Heart right ventricle (tissue), 16 donors: ENCODE measurements around the gene FAM222B. TPM values are rescaled to one million over a fixed set of nuclear protein-coding genes. Genes with fewer than 3 reads are reported as not detected.

ENCODE experiments used
- ATAC-seq, 8 donors: fragments of 200-7000 bp; cut with Tn5 transposase; one replicate each; pipeline ENCODE4 v1.9.1; 2020; ENCODE audit warnings: mild to moderate bottlenecking in 8 of 8, moderate library complexity in 8 of 8, moderate number of reproducible peaks in 1 of 8
- DNase-seq, 2 donors: peaks; one replicate each; pipeline ENCODE4 v3.0.0-alpha.2; 2020
- H3K27ac ChIP-seq, 10 donors: fragments of 200-600 bp; sonication (generic) in 2 of 10; one replicate each; pipeline versions ENCODE4 v1.5.0 to v1.8.0; 2020 to 2022; ENCODE audit warnings: mild to moderate bottlenecking in 3 of 10
- H3K27me3 ChIP-seq, 7 donors: fragments of 200-600 bp; one replicate each; pipeline ENCODE4 v1.8.0; 2021 to 2022; ENCODE audit warnings: mild to moderate bottlenecking in 2 of 7
- H3K36me3 ChIP-seq, 9 donors: fragments of 200-600 bp; sonication (generic) in 1 of 9; one replicate each; pipeline versions ENCODE4 v1.5.0 to v1.8.0; 2020 to 2022; ENCODE audit warnings: mild to moderate bottlenecking in 2 of 9
- H3K4me1 ChIP-seq, 9 donors: fragments of 200-600 bp; sonication (generic) in 1 of 9; one replicate each; pipeline versions ENCODE4 v1.5.0 to v1.8.0; 2020 to 2022; ENCODE audit warnings: mild to moderate bottlenecking in 4 of 9
- H3K4me3 ChIP-seq, 10 donors: fragments of 200-600 bp; sonication (generic) in 2 of 10; one replicate each; pipeline versions ENCODE4 v1.5.0 to v1.8.0; 2020 to 2022; ENCODE audit warnings: mild to moderate bottlenecking in 7 of 10, moderate library complexity in 2 of 10
- H3K9me3 ChIP-seq, 11 donors: fragments of 200-600 bp in 10 of 11; sonication (generic) in 2 of 11; one replicate each; pipeline versions ENCODE4 v1.5.0 to v1.8.0; 2013 to 2022; ENCODE audit warnings: mild to moderate bottlenecking in 2 of 11, control low read depth in 1 of 11, moderate library complexity in 1 of 11
- WGBS, 2 donors: extraction: QIAGEN DNeasy Blood & Tissue Kit; methylation state at CpG; one replicate each; pipeline ENCODE4 v1.1.7; 2013; ENCODE audit warnings: inconsistent platforms in 1 of 2; 5-methylcytosine and 5-hydroxymethylcytosine counted together
- intact Hi-C, 10 donors: fragments of 100-400 bp; cut with DNase I; formaldehyde crosslinking; loops; one replicate each; pipeline versions ENCODE4 v1.11.1 to v1.14.2; 2022
- polyA plus RNA-seq, 2 donors: library from polyadenylated mRNA; stranded (reverse); fragments of 200-250 nt; gene quantifications; one replicate each; pipeline ENCODE4 v1.2.3, GENCODE V29; 2013
- total RNA-seq, 10 donors: library from RNA; stranded (reverse); fragmentation: NEBNext Ultra II Directional in 3 of 10; extraction: Animal tissue kit (Norgen Biotek cat#: 25700) in 3 of 10; gene quantifications; one replicate each; pipeline versions ENCODE4 v1.2.1 to v1.2.4, GENCODE V29; 2021 to 2023
- TF ChIP-seq, protein P1 (sequence below), 9 donors: fragments of 200-600 bp; sonication (generic) in 2 of 9; IDR thresholded peaks; one replicate each; pipeline versions ENCODE4 v1.5.0 to v1.8.0; 2021 to 2022; ENCODE audit warnings: antibody characterized with exemption in 9 of 9, mild to moderate bottlenecking in 5 of 9, moderate library complexity in 1 of 9
- donor health status: Arrhythmogenic right ventricular cardiomyopathy.
- donor health status: ischemic (EF 13 %, LVEDD 7.1; RV severe dilation, severe dysfunction).
- donor health status: healthy with polysubstance abuse.
- donor health status: DM: no; HTN: yes; CAD: no.
- donor health status: DM: no; HTN: no; CAD: no.
- donor health status: ischemic (EF 25% LVEDD 6.9; RV normal size, moderate dysfunction).
- donor health status: ischemic (EF 25% LVEDD 5.7; RV mildly dilated, moderate dysfunction).
- donor health status: healthy.
- donor health status: DM: yes; HTN: yes; CAD: no.
- donor health status: Ischemic cardiomyopathy.
- donor health status: ischemic (EF 35%, LVEDD 5.7; RV mildly dilated, moderate dysfunction).
- donor health status: nonischemic (EF 11% LVEDD 7.7; RV severe dilation, severe dysfunction).
- donor health status: DM: yes; HTN: yes; CAD: no.
- donor health status: PGD.
- donor health status: ischemic (EF 29% LVEDD 5.4; RV normal size, mild dysfunction).
- donor health status: nonischemic (EF 23%, LVEDD 6.1; RV moderate dilation, normal function).

The FAM222B gene
- total and polyA plus RNA-seq, 12 donors = 8.7 to 19.4 (median 15.3) TPM

DNA sequence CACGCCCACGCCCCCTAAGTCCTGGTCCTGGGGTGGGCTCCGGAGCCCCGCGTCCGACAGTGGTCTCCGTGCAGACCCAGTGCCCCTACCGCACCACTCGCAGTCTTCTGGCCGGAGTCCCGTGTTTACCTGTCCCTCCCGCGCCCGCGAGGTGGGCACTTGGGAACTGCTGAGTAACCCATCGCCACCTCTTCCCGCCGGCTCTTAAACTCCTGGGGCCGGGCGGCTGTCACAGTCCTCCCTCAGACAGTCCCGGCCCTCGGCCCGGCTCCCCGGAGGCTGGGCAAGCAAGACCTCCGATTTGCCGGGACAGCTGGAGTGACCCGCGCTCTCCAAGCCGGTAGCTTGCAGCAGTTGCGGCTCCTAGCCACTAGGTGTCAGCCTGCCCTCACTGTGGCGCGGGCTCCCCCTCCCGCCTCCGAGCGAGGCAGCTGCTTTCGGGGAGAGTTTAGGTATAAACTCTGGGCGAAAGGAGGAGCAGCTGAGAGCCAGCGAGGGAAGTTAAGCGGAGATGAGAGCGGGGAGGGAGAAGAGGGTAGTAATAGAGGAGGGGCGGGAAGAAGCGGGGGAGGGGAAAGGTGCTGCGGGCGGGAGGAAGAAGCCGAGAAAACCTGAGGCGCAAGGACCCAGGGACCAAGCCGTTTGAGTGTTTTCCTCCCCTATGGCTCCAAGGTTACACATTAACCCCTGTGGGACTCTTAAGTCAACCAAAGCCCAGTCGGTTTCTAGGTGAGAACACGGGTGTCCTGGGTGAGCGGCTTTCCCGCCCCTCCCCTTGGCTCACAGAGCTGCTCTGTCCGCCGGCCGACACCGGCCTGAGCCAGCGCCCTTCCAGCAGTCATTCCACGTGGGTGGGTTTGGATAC is 115.7 kb downstream of the FAM222B start:
- no peaks in the 10 kb centered on the region for H3K9me3 ChIP-seq
- DNase-seq (peak; percentile 90 to 92), ATAC-seq (peak; percentile 71 to 88 (median 82))
- no peaks in the 10 kb centered on the region for H3K27me3 ChIP-seq
- H3K36me3 ChIP-seq = peaks cover 0 to 35% (median 29%) of the 10 kb centered on the region in 9 donors
- H3K4me1 ChIP-seq = peaks cover 15 to 62% (median 35%) of the 10 kb centered on the region in 9 donors
- intact Hi-C loops = loop anchor here in 7 of 10 donors (1.0 to 10.0 kb wide), 7 partner anchors 22 to 388 kb away; partner anchors contain the start of genes PHF12 (in 4 of the 7) and DHRS13 (in 1 of the 7)
- H3K27ac ChIP-seq = peak overlapping the region in 9 of 10 donors; percentile 5 to 98 (median 90)
- peak overlapping the region; percentile 50 to 89 (median 78) for H3K4me3 ChIP-seq
- TF ChIP-seq, protein P1, sequence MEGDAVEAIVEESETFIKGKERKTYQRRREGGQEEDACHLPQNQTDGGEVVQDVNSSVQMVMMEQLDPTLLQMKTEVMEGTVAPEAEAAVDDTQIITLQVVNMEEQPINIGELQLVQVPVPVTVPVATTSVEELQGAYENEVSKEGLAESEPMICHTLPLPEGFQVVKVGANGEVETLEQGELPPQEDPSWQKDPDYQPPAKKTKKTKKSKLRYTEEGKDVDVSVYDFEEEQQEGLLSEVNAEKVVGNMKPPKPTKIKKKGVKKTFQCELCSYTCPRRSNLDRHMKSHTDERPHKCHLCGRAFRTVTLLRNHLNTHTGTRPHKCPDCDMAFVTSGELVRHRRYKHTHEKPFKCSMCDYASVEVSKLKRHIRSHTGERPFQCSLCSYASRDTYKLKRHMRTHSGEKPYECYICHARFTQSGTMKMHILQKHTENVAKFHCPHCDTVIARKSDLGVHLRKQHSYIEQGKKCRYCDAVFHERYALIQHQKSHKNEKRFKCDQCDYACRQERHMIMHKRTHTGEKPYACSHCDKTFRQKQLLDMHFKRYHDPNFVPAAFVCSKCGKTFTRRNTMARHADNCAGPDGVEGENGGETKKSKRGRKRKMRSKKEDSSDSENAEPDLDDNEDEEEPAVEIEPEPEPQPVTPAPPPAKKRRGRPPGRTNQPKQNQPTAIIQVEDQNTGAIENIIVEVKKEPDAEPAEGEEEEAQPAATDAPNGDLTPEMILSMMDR (IDR thresholded peaks at IDR 0.05) = peak; percentile 98 to 100 (median 99)
- 0% methylated on average over 57 of the region's 57 CpGs for WGBS, 2 donors

DNA sequence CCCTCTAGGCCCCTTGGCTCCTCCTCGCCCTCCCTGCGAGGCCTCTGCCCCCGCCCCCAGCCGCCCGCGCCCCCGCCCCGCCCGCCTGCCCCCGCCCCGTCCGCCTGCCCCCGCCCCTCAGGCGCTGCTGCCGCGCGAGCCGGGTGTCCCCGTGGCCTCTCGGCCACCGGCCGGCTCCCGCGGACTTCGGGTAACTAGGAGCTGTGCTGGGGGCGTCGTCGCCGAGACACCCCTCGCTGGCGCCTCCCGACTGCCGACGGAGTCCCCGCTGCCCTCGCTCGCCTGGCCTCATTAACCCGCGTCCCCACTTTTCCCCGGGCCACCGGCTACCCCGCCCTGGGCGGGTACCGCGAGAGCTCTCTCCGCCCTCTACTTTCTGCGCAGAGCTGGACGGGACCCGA is 116.4 kb downstream of the FAM222B start, which contains the start of gene TLCD1:
TLCD1 (minus strand) TSS at position 8 of the 401 bp plus-strand sequence. CDS start 136 bp downstream, outside the sequence.
- TF ChIP-seq, protein P1 (IDR thresholded peaks at IDR 0.05) = no peak
- peak within 1 kb of the TSS; percentile 50 to 89 (median 78) for H3K4me3 ChIP-seq
- intact Hi-C loops = loop anchor here in 7 of 10 donors (1.0 to 10.0 kb wide), 6 partner anchors 24 to 389 kb away; partner anchors contain the start of genes PHF12 (in 4 of the 7) and DHRS13 (in 1 of the 7)
- ATAC-seq = peak; percentile 27 to 49 (median 42)
- H3K4me1 ChIP-seq = peaks cover 21 to 68% (median 41%) of the 10 kb centered on the region in 9 donors
- no peaks in the 10 kb centered on the region for H3K27me3 ChIP-seq
- peaks cover 0 to 41% (median 34%) of the 10 kb centered on the region in 9 donors for H3K36me3 ChIP-seq
- no peaks in the 10 kb centered on the region for H3K9me3 ChIP-seq
- DNase-seq = peak; percentile 44 to 74
- 0 to 1% methylated on average over 16 to 49 of the region's 49 CpGs for WGBS, 2 donors
- peak within 1 kb of the TSS in 9 of 10 donors; percentile 5 to 98 (median 90) for H3K27ac ChIP-seq

DNA sequence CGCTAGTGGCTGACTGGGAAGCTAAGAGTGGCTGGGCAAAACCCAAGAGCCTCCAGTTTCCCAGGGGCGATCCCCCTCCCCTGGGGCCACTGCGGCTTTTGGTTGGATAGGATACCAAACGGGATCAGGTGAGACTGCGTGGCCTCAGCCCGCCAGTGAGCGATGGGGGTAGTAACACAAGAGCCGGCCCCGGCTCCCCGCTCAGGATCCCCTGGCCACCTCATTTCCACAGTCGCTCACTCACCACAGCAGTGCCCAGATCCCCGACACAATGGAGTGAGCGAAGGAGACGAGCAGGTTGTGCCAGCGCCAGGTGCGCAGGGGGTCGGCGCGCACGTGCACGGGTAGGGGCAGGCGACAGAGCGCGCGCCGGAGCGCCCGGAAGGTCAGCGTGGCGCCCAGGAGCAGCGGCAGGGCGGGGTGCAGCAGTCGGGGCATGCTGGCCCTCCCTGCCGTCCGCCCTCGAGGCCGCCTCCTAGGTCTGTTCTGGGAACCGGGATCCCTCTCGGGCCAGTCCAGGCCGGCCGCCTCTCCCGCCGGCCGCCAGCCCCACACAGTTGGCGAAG is 116.8 kb downstream of the FAM222B start:
- Histone ChIP-seq H3K9me3 (no peaks in the 10 kb centered on the region), H3K36me3 (peaks cover 0 to 46% (median 34%) of the 10 kb centered on the region in 9 donors), H3K27ac (peak overlapping the region in 8 of 10 donors; percentile 5 to 98 (median 69)), H3K27me3 (no peaks in the 10 kb centered on the region), H3K4me1 (peaks cover 26 to 73% (median 46%) of the 10 kb centered on the region in 9 donors), H3K4me3 (peak overlapping the region; percentile 19 to 89 (median 78))
- intact Hi-C loops = loop anchor here in 7 of 10 donors (1.0 to 10.0 kb wide), 6 partner anchors 25 to 389 kb away; partner anchors contain the start of genes PHF12 (in 4 of the 7) and DHRS13 (in 1 of the 7)
- peak in 4 of 8 donors; percentile 1 to 30 (median 12) for ATAC-seq
- peak; percentile 39 to 70 for DNase-seq
- TF ChIP-seq, protein P1 (IDR thresholded peaks at IDR 0.05) = no peak
- WGBS, 2 donors = 1 to 2% methylated on average over 45 of the region's 45 CpGs
